Body of pancreas (tissue), 4 donors: ENCODE measurements around the gene MCHR2.

Experiments
- CTCF ChIP-seq, 7 experiments: fragments of 450-650 bp in 4 of 7; fragments of 200-600 bp in 3 of 7; sonication (generic) in 3 of 7; IDR thresholded peaks; one replicate each; pipeline ENCODE4 v1.5.1; 2016 to 2019; ENCODE audit warnings: antibody characterized with exemption in 7 of 7
- POLR2A ChIP-seq, 3 donors: fragments of 450-650 bp; IDR thresholded peaks; one replicate each; pipeline ENCODE4 v1.6.1; 2016; ENCODE audit warnings: antibody characterized with exemption in 3 of 3, mild to moderate bottlenecking in 2 of 3

GRCh38 chr6:100022847-100023246, 28.8 kb upstream of the MCHR2 start:
- TF ChIP-seq CTCF (IDR thresholded peaks at IDR 0.05) (no peak), POLR2A (IDR thresholded peaks at IDR 0.05) (no peak)
